ENCODE measurements around the gene PBXIP1.
A peak's percentile ranks its signal among the peaks of the same experiment; 100 is the strongest.

The PBXIP1 gene

DNA sequence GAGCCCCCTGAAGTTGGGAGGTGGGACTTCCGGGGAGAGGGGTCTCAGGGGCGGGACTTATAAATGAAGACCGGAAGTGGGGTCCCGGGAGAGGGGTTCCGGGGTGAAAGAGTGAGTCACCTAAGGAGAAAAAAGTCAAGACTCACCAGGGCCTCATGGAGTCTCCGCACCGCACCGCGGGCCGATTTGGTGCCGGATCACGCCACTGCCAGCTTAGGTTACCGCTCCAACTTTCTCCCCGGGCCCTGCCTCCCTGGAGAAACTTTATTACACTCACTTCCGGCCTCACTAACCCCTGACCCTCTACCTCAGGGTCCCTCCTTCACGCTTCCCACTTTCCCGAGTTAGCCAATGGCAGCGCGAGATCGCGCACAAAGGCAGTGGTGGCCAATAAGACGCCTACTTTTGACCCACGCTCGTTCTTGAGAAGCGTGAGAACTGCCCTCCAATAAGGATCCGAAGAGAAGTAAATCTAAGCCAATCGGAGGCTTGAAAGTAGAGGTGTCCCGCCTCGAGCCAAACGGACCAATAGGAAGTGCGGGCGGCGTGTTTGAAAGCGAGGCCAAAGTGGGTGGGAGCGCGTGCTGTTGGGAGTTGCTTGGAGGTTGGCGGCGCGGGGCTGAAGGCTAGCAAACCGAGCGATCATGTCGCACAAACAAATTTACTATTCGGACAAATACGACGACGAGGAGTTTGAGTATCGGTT is 18.4 kb upstream of the PBXIP1 start, which contains the start of gene CKS1B:
Gene CKS1B (plus strand): TSS at position 580 of the 706 bp plus-strand sequence. CDS start 65 bp downstream, at position 645.
- TF ChIP-seq, protein P1, sequence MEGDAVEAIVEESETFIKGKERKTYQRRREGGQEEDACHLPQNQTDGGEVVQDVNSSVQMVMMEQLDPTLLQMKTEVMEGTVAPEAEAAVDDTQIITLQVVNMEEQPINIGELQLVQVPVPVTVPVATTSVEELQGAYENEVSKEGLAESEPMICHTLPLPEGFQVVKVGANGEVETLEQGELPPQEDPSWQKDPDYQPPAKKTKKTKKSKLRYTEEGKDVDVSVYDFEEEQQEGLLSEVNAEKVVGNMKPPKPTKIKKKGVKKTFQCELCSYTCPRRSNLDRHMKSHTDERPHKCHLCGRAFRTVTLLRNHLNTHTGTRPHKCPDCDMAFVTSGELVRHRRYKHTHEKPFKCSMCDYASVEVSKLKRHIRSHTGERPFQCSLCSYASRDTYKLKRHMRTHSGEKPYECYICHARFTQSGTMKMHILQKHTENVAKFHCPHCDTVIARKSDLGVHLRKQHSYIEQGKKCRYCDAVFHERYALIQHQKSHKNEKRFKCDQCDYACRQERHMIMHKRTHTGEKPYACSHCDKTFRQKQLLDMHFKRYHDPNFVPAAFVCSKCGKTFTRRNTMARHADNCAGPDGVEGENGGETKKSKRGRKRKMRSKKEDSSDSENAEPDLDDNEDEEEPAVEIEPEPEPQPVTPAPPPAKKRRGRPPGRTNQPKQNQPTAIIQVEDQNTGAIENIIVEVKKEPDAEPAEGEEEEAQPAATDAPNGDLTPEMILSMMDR (conservative IDR thresholded peaks at IDR 0.05; ENCODE audit: low read depth, low read length) = no peak
- peak; percentile 100 for DNase-seq (ENCODE audit: low read depth)

DNA sequence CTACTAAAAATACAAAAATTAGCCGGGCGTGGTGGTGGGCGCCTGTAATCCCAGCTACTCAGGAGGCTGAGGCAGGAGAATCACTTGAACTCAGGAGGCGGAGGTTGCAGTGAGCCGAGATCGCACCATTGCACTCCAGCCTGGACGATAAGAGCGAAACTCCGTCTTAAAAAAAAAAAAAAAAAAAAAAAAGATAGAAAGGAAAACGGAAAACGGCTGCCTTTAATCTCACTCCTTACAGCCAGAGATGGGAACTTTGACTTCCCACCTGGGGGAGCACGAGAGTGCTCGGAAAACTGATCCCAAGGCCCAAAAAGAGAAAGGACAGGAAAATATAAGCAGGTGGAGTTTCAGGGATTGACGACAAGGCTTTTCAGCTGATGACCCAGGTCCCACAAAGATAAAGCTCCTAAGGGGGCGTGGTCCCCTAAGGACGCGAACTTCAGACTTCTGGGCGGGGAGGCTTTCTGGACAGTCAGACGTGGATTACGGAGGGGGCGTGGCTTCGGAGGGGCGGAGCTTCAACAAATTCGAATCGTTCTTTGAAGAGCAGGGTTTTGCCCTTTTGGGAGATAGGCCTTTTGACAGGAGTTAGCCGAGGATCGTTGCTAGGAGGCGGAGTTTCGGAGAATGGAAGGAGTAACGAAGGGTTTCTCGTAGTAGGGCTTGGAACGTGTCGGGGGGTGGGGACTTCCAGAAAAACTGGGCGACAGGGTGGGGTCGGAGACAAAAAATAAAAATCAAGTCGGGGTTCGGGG is 17.6 kb upstream of the PBXIP1 start:
- TF ChIP-seq, protein P1 (conservative IDR thresholded peaks at IDR 0.05; ENCODE audit: low read depth, low read length) = peak; percentile 43
- peak; percentile 98 for DNase-seq (ENCODE audit: low read depth)
- peak overlapping the region; percentile 83 for H3K4me3 ChIP-seq (ENCODE audit: low read depth, low read length)

More for the DNA sequence above, 18.4 kb upstream of the PBXIP1 start, which contains the start of gene CKS1B:
- peak within 1 kb of the TSS; percentile 83 for H3K4me3 ChIP-seq (ENCODE audit: low read depth, low read length)

DNA sequence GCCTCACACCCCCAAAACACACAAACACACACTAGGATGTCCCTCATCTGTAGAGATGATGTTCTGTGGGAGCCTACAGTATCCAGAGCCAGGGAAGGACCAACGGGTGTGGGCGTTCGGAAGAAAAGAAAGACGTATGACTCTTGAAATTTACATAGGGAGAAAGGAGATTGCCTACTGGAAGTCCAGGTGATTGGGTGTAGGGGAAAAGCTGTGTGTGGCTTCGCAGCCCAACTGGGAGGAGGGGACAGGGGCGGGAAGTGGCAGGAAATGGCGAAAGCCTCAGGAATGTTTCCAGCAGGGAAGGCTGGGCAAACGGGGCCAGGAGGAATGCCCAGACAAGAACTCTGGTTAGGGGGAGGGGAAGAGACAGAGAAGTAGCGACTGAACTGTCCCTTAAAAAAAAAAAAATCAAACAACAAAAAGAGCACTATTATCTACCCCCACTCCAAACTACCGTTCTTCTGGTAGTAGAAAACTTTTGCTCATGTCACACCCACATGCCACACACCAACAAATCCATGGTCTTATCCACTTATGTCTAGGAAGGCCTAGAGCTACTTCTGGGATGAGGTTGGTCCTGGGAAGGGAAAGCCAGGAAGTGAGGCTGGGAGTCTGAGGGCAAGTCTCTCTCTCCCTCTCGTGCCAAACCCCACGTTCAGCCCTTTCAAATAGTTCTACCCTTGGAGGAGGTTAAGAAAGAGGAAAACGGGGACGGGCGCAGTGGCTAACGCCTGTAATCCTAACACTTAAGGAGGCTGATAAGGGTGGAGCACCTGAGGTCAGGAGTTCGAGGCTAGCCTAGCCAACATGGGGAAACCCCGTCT is 16.8 kb upstream of the PBXIP1 start:
- H3K4me3 ChIP-seq (ENCODE audit: low read depth, low read length) = peak overlapping the region; percentile 83
- DNase-seq (ENCODE audit: low read depth) = peak; percentile 92
- TF ChIP-seq, protein P1 (conservative IDR thresholded peaks at IDR 0.05; ENCODE audit: low read depth, low read length) = no peak

DNA sequence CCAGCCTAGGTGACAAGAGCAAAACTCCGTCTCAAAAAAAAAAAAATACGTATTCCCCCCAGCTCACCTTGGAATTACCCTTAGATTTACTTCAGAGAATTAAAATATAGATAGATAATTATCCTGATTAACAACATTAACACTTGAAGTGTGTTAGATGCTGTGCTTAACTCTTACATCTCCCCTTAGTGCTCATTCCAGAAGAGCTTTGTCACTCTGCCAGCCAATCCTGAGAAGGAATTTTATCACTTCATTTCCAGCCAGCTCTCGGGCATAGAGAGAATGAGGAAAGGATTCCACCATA is 16.3 kb upstream of the PBXIP1 start:
- peak overlapping the region; percentile 83 for H3K4me3 ChIP-seq (ENCODE audit: low read depth, low read length)
- DNase-seq (ENCODE audit: low read depth) = no peak

DNA sequence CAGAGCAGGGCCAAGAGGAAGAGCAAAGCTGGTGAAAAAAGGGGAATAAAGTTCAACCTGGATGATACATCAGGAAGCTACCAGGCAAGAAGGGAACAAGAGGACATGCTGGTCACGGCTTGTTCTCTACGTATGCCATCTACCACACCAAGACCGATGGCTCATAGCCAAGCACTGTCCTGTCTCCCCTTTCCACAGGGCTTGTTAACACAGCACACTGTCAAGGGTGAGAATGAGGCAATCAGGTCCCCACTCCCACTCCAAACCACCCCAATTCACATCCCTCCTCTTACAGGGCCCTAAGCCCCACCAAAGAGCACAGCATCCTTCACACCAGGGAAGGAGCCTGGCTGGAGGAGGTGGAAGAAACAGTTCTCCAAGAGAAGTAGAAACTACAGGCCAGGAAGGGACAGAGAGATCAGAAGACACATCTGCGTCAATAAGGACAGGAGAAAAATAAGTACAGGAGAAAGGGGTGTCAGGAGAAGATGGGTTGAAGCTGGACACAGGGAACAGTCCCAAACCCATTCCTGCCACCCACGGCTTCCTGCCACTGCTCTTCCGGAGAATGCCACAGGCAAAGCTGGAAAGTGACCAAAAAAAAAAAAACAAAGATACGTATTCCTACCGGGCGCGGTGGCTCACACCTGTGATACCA is 15.6 kb upstream of the PBXIP1 start:
- peak; percentile 61 for DNase-seq (ENCODE audit: low read depth)
- TF ChIP-seq, protein P1 (conservative IDR thresholded peaks at IDR 0.05; ENCODE audit: low read depth, low read length) = no peak
- peak overlapping the region; percentile 71 for H3K4me3 ChIP-seq (ENCODE audit: low read depth, low read length)

More for the DNA sequence above, 16.3 kb upstream of the PBXIP1 start:
- TF ChIP-seq, protein P1 (conservative IDR thresholded peaks at IDR 0.05; ENCODE audit: low read depth, low read length) = no peak

DNA sequence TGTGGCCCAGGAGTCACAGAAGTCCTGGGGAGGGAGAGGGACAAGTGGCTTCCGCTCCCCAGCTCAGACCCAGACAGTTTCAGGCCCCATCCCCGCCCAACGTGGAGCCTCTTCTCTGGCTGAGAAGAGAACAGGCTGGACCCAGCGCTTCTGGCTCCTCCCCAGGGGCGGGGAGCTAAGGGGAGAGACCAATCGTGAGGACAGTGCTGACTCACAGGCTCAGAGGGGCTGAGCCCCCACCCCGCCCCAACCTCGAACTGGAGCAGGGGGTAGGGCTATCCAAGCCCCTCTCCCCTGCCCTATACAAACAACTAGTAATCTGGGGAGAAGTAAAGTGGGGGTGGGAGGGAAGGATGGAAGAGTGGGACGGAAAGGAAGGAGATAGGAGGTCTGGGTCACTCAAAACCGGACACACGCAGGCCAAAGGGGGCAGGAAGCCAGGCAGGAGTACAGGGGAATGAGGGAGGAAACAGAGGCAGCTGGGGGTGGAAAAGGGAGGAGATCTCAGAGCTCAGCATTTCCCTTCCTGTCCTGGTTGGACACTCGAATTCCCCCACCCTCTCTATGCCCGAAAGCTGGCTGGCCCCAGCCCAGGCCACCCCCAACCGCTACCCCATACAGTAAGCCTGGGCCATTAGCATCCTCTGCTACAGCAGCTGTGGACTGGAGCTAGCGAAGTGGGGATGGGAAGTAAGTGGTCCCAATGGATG is 14.9 kb upstream of the PBXIP1 start, which contains the start of gene SHC1:
Gene SHC1 (minus strand): TSS at position 117 of the 710 bp plus-strand sequence. CDS start 221 bp downstream, outside the sequence.
- TF ChIP-seq, protein P1 (conservative IDR thresholded peaks at IDR 0.05; ENCODE audit: low read depth, low read length) = no peak
- H3K4me3 ChIP-seq (ENCODE audit: low read depth, low read length) = peak within 1 kb of the TSS; percentile 71
- DNase-seq (ENCODE audit: low read depth) = peak; percentile 94
